ENCODE measurements around the gene KRT74. TPM values are rescaled to one million over a fixed set of nuclear protein-coding genes. Genes with fewer than 3 reads are reported as not detected.

The KRT74 gene
- total RNA-seq, 1 donor from 2014 or later: not detected

- Mint-ChIP-seq H3K36me3 (no peaks in the 10 kb centered on the region), H3K4me1 (ENCODE audit: unreplicated experiment) (no peaks in the 10 kb centered on the region), H3K27ac (no peak overlapping the region), H3K27me3 (peaks cover 38% of the 10 kb centered on the region), H3K9me3 (no peaks in the 10 kb centered on the region), H3K4me3 (no peak overlapping the region)
- TF ChIP-seq CTCF (conservative IDR thresholded peaks at IDR 0.05): no peak
- no peak for DNase-seq (ENCODE audit: extremely low spot score, unreplicated experiment)
Measured at GRCh38 chr12:52616680-52617402, 43.2 kb upstream of the KRT74 start.

GRCh38 chr12:52615912-52616311 lies 42.3 kb upstream of the KRT74 start:
- no peak overlapping the region for H3K27ac Mint-ChIP-seq
- no peaks in the 10 kb centered on the region for H3K36me3 Mint-ChIP-seq
- peaks cover 40% of the 10 kb centered on the region for H3K27me3 Mint-ChIP-seq
- H3K4me3 Mint-ChIP-seq: no peak overlapping the region
- H3K9me3 Mint-ChIP-seq: no peaks in the 10 kb centered on the region
- TF ChIP-seq CTCF (conservative IDR thresholded peaks at IDR 0.05): no peak
- no peak for DNase-seq (ENCODE audit: extremely low spot score, unreplicated experiment)
- H3K4me1 Mint-ChIP-seq (ENCODE audit: unreplicated experiment): no peaks in the 10 kb centered on the region

GRCh38 chr12:52615208-52615868 lies 41.7 kb upstream of the KRT74 start:
- Mint-ChIP-seq H3K27ac (no peak overlapping the region), H3K27me3 (peaks cover 40% of the 10 kb centered on the region), H3K4me1 (ENCODE audit: unreplicated experiment) (no peaks in the 10 kb centered on the region), H3K4me3 (no peak overlapping the region), H3K36me3 (no peaks in the 10 kb centered on the region), H3K9me3 (no peaks in the 10 kb centered on the region)
- DNase-seq (ENCODE audit: extremely low spot score, unreplicated experiment): no peak
- TF ChIP-seq CTCF (conservative IDR thresholded peaks at IDR 0.05): no peak

GRCh38 chr12:52614381-52615207 lies 41.0 kb upstream of the KRT74 start:
- no peaks in the 10 kb centered on the region for H3K4me1 Mint-ChIP-seq (ENCODE audit: unreplicated experiment)
- H3K4me3 Mint-ChIP-seq: no peak overlapping the region
- H3K27me3 Mint-ChIP-seq: peaks cover 39% of the 10 kb centered on the region
- TF ChIP-seq CTCF (conservative IDR thresholded peaks at IDR 0.05): no peak
- peak; percentile 51 for DNase-seq (ENCODE audit: extremely low spot score, unreplicated experiment)
- no peaks in the 10 kb centered on the region for H3K36me3 Mint-ChIP-seq
- no peaks in the 10 kb centered on the region for H3K9me3 Mint-ChIP-seq
- no peak overlapping the region for H3K27ac Mint-ChIP-seq

GRCh38 chr12:52613384-52614030 lies 39.9 kb upstream of the KRT74 start:
- peak; percentile 24 for DNase-seq (ENCODE audit: extremely low spot score, unreplicated experiment)
- peaks cover 43% of the 10 kb centered on the region for H3K27me3 Mint-ChIP-seq
- no peaks in the 10 kb centered on the region for H3K36me3 Mint-ChIP-seq
- H3K4me3 Mint-ChIP-seq: no peak overlapping the region
- H3K9me3 Mint-ChIP-seq: no peaks in the 10 kb centered on the region
- no peaks in the 10 kb centered on the region for H3K4me1 Mint-ChIP-seq (ENCODE audit: unreplicated experiment)
- TF ChIP-seq CTCF (conservative IDR thresholded peaks at IDR 0.05): no peak
- H3K27ac Mint-ChIP-seq: no peak overlapping the region

All from type B pancreatic cell (in vitro differentiated cells).